ENCODE data around the gene PARVB.
"Not testable (repeated sequence)": the region's sequence is repeated elsewhere in the genome, so short reads cannot be mapped to it uniquely, and the experiment has no call there.

Gene PARVB

DNA sequence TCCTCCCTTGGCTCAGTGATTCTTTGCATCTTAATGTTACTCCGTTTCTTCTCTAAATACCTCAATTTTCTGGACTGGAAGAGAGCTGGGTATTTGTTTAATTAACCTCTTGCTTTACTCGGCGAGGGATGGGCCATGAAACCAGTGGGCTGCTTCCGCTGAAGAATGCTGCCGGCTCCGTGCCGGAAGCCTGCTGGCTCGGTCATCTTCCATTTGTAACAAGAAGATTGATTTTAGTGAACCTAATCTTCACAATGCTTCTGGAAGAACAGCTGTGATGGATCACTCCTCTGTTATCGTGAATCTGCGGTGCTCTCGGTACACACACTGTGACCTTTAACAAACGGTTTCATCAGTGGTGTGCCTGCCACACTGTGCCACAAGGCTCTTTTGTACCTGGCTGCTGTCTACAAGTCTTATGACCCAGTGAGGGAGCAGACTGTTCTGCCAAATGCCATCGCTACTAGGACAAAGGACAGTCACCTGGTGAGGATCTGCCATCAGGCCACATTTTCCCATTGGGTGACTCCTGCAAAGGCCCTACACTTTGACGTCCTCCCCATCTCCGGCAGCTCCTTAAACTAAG lies 25.3 kb upstream of the PARVB start:
- DNase-seq = no peak

DNA sequence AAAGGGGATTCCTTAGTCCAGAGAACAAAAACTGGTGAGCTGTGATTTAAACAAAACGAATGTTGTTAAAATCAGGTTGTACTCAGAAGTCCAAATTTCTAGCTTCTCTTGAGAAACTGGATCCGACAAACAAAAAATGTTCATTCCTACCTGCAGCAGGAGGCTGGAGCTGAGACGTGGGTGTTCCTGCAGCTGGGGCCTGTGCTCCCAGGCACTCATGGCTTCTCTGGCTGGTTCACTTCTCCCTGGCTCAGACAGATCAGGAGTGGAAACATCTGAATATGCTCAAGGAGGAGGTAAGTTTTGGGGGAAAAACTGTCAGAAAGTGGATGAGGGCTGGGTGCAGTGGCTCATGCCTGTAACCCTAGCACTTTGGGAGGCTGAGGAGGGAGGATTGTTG lies 24.7 kb upstream of the PARVB start:
- no peak for DNase-seq

DNA sequence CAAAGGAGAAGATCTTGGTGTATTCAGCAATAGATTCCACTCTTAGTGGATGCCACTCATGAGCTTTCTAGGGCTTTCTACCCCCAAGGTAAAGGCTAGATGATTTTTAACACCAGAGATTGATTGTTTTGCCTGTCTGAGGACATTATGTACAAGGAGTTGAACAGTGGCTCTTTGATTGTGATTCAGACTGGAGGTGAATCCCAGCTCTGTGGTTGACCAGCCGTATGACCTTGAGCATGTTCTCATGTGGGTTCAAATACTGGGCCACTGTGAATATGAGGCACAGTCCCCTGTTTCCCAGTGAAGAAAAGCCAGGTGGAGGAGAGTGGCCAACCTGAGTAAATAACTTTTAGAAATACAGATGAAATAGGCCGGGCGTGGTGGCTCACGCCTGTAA lies 24.0 kb upstream of the PARVB start:
- no peak for DNase-seq

DNA sequence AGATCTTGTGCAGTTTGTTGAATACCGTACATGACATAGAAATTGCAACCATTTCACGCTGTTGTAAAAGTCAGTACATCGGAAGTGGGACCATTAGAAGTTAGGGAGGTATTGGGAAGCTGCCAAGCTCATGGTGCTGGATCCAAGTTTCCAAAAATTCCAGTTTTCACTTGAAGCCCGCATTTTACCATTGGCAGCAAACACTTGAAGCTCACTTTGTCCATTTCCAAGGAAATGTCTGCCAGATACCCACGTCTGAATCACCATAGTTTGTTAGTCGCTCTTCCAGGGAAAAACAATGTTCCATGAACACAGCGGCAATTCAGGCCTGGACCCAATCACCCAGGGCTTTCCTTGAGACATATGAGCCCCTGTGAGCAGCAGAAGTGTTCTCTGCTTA lies 22.6 kb upstream of the PARVB start:
- DNase-seq = no peak

DNA sequence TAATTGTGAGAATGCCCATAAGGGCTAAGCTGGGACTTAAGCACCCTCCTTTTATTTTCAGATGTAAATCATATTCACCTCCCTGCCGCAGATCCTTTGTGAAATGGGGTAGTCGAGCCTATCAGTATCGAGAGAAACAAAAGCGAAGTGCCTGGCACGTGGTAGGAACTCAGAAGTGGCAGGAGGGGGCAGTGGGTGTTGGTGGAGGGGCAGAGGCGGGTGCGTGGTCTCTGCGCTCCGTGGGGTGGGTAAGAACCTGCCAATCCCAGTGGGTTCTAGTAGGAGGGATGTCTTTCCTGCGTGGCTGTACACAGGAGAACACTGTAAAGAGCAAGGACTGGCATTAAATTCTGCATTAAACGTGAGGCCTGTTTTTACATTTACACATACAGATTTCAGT lies 21.8 kb upstream of the PARVB start:
- no peak for DNase-seq

DNA sequence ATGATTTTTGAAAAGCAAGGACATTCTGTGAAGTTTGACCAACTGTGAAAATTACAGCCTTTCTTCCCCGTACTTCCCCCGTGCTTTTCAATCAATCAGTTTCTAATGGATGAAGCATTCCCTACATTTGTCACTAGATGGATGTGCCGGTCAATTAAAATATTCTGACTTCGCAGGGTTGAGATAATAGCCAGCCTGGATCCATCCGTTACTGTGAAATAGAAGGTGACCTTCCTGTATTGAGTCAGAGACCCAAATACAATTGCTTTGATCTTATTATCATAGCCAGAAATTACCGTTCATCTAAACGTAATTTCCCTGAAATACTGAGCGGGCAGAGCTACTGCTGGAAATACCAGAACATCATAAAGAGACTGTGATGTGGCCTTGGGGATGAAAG lies 21.1 kb upstream of the PARVB start:
- DNase-seq = no peak

DNA sequence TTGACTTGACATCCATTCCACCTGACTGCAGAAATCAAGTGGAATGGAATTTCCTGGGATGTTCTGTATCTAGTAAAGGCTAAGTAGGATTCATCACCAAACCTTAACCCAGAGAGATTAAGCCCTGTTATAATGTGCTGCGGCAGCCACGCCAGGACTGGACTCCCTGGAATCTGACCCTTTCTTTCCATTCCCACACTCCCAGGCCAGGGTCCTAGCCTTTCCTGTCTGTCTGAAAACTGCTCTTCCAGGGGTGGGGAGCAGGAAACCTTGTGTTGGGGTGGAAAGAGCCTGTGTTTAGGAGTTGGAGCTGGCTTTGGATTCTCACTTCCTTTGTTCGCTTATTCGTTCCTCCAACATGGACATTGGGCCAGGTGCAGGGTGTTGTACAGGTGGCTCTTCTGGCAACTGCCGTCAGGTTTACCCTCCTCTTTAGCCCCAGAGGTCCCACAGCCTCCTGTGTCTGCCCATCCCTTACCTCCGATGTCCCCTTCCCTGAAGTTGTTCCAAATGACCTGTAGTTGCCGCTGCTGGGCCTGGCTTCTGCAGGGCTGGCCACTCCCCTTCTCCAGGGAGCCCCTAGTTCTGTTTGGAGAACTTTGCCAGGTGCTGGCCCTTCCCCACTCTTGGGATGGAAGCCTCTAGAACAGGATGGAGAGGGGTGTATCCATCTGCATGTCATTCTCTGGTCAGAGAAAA lies 20.5 kb upstream of the PARVB start:
- DNase-seq = no peak

DNA sequence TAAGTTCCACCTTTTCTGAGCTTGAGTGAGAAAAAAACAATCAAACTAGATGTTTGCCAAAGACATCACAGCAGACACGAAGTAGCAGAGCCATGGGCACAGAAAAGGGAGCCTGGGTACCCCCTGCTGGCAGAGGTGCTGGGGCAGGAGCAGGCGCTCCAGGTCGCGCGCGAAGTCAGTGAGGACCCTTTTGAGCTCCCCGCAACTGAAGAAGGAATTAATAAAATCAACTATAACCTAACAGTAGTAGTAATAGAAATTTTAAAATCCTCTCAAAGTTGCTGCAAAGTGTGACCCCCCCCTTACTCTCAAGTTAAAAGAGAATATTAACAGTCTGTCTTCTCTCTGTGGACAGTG lies 20.0 kb upstream of the PARVB start:
- no peak for DNase-seq

DNA sequence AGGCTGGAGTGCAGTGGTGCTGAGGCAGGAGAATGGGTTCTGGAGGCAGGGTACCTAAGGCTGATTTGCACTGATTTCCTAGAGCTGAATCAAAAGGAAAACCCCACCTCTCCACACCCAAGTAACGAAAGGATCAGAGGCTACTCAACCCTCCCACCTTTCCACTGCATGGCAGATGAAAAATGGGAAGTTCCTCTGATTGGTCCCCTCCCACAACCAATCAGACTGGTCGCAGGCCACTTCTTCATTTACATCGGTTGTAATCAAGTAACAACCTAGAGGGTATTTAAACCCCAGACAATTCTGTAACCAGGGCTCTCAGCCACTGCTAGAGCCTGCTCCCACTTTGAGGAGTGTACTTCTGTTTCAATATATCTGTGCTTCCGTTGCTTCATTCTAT lies 18.6 kb upstream of the PARVB start:
- no peak for DNase-seq

DNA sequence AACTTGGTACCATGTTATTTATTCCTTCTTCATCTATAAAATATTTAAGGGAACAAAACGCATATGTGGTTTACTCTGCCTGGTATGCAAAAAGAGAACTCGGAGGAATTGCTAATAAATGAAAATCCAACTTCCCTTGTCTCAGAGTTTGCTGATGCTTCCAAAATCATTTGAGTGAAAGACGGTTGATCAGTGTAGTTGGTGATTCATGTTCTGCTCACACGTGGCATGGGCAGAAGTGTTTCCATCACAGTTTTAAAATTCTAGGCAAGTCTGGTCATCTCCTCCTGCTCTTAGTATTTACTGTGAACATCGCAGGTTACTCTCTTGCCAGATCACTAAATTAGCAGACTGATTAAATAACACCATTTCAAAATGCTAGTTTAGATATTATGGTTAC lies 11.9 kb upstream of the PARVB start:
- no peak for DNase-seq

DNA sequence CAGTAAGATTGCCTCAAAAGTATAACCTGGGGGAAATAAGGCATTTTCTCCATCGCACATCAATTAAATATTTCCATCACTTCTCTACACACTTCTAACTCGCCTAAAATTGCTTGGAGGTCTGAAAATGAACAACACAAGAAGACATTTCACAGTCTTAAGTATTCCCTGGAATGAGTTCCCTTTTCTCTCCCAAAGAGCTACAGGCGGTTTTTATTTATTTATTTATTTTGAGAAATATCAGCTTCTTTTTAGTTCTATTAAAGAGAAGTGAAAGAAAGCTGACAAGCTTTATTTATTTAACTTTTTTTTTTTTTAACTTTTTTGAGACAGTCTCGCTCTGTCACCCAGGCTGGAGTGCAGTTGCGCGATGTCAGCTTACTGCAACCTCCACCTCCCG lies 11.5 kb upstream of the PARVB start:
- no peak for DNase-seq

DNA sequence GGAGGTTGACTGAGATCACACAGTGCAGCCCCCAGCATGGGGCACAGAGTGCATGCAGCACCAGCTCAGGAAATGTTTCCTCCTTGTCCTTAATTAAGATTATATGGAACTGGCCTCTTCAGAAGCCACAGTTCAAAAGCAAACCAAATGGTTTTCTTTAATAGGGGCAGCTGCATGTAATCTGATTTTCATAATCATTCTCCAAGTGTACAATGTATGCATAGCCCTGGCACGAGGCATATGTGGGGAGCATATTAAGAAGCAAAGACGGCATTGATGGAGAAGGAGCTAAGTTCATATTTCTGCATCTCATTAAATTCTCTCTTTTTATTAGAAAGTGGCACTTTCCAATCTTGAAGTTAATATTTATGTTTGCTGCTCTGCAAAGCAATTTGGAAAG lies 9.9 kb upstream of the PARVB start:
- DNase-seq = no peak

DNA sequence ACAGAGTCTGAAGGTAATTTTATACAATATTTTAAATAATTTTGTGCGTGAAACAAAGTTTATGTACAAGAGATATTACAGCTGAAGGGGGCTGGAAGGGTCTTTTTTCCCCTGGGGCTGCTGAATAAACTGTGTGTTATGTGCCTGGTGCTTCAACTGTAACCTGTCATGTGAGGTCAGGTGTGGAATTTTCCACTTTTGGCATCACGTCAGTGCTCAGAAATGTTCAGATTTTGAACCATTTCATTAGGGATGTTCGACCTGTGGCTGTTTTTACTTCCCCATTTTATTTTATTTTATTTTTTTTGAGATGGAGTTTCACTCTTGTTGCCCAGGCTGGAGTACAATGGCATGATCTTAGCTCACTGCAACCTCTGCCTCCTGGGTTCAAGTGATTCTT lies 7.5 kb upstream of the PARVB start:
- not testable (repeated sequence) for DNase-seq

DNA sequence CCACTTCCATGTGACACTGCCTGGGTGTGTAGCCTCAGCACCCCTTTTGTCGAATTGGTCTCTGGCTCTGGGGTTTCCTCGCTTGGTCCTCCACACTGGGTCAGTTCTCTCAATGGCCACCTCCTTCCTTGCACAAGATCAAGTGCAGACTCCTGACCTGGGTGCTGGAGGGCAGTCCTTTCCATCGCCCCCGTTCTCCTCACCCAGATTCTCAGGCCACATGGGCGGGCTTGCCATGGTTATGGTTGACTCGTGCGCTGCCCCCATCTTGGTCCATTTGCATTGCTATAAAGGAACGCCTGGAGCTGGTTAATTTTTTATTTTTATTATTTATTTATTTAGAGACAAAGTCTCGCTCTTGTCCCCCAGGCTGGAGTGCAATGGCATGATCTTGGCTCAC lies 5.5 kb upstream of the PARVB start:
- DNase-seq = no peak

DNA sequence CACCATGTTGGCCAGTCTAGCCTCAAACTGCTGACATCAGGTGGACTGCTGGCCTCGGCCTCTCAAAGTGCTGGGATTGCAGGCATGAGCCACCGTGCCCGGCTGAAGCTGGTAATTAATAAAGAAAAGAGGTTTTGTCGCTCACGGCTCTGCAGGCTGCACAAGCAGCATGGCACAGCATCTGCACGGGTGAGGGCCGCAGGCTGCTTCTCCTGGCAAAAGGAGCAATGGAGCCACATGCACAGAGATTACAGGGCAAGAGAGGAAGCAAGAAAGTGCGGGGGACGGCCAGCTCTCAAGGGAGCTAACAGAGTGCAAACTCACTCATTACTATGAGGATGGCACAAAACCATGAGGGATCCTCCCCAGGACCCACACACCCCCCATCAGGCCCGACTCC lies 4.7 kb upstream of the PARVB start:
- DNase-seq = no peak

DNA sequence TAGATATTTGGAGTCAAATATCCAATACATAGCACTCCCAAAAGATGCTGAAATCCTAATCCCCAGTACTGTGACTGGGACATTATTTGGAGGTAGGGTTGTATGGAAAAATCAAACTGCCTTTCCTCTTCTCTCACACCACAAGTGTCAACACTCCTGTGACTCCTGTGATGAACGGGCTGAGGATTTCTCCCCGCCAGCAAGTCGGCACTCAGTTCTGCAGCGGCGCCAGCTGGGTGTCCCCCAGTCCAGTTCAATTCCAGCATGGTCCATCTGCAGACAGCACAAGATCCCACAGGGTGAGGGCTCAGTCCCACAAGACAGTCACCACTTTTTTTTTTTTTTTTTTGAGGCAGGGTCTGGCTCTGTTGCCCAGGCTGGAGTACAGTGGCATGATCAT lies 4.3 kb upstream of the PARVB start:
- DNase-seq = no peak

DNA sequence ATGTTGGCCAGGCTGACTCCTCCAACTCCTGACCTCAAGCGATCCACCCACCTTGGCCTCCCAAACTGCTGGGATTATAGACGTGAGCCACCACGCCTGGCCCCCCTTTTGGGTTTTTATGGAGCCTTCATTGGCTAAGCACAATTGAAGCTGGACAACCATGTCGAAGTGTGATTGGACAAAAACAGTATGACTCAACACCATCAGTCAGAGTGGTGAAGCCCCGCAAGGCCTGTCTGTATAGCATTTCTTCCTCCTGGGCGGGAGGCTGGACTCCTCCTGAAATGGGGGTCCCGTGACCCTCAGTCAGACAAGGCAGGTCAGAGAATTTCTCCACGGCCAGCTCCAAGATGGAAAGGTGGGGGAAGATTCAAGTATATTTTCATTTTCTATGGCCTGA lies 3.1 kb upstream of the PARVB start:
- no peak for DNase-seq

DNA sequence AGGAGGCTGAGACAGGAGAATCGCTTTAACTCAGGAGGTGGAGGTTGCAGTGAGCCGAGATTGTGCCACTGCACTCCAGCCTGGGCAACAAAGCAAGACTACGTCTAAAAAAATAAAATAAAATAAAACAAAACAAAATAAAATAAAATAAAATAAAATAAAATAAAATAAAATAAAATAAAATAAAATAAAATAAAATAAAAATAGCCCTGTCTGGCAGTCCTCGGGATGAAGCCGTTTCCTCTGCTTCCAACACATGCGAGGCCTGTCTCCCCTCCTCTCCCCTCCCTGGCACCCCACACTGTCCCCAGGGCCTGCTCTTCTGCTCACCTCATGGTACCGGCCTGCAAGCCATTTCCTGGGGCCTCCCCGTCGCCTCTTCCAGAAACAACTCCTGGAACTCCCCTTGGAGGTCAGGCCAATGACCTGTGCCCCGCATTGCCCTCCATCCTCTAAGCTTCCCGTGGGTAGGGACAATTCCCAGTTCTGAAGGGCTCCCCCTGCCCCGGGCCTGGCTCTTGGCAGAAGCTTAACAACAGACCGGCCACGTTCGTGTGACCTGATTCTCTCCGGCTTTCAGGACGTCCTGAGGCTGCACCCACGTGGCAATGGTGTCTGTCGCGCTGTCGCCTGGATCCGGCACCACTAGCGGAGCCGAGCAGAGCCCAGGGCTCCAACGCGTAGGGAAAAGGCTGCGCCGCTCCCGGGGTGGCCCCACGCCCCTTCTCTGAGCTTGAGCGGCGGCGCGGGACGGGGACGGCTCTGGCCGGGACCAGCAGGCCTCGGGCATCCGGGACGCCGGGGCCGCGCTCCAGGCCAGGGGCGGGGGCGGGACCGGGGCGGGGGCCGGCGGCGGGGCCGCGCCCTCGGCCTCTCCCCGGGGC lies 456 bp upstream of the PARVB start:
- peak; percentile 19 for DNase-seq

DNA sequence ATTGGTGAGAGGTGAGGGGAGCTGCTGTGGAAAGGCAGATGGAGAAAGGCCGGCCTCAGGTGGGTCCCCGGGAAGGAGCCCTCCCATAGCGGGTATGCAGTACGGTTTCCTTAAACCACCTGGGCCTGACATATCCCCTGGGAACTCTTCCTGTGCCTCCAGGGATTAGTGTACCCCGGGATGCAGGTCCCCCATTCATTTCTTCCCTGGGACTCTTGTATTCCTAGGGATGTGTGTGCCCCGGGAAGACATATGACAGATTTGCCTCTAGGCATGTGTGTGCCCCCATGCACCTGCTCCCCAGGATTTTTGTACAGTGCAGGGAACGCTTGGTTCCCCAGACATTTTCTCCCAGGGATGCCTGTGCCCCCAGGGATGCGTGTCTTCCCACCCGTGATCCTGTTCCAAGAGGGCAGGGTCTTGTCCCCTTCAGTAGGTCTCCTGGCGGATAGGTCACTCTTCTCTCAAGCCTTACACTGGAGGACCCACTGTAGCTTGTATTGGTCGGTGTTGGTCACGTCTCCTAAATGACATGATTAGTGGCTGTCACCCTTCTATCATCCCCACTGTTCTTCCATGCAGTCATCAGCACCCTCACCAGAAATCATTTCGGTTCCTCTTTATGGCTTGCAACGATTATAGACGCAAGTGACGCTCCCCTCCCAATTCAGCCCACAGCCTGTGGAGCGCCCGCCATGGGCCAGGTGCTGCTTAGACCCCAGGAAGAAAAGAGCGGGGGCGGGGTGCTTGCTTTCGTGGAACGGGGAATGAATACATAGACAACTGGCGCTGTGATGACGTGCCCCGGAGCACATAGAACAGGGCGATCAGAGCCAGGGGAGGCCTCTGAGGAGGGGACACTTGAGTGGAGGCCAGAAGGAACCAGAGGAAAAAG lies 1.3 kb downstream of the PARVB start:
- DNase-seq = peak; percentile 72

DNA sequence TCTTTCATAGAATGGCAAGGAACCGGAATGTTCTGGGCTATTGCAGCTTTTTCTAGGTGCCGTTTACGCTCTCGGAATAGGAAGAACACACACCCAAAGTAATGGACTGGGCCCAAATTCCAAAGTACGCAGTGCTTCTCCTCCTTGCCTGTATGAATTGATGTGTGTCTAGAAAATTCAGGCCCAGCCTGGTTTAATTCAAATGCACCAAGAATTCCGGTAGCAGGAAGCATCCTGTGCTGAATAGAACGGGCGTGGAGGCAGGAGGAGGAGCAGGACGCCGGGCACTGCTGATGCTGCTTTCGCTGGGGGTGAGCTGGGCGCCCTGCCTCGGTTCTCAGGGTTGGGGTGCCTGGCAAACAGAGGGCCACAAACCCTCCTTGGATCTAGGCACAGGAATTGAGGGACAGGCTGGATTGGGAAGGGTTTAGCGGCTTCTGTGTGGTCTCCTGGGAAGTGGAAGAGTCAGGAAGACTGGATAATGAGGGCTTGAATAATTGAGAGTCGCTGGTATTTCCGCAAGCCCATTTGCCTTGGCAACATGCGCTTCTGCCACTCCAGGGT lies 2.0 kb downstream of the PARVB start:
- DNase-seq = no peak

DNA sequence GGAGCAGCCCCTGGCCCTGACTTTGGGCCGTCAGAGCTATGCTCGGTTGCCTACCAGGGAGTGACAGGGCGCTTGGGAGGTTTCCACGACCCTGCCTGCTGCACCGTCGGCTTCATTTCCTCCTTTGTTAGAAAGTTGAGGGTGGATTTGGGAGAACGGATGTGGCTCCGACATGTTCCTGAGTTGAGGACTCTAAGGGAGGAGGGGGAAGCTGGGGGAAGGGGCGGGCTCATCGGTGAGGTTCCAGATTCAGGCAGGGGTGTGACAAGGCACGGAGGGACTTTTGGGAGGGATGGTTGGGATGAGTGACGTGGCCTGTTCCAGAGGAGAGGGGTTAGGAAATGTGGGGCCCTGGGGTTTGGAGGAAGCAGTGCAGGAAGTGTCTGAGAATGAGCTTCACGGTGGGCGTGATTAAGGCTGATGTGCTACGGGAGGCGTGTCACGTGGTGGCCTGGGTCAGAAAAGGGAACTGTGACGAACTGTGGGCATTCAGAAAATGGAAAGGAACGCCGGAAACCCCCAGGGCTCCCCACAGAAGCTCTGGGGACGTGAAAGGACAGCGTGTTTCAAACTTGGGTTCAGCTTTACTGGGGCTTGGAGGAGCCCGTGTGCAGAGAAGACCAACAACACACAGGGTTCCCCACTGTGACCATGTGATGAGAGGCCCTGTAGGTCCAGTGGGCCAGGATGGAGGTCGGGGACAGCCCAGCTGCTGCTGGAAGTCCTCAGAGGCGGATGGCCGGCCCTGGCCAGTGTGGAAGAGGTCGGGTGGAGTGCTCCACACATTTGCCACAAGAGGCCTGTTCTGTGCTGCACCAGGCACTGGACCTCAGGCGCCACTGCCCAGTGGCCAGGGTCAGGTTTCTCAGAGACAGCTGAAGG lies 2.8 kb downstream of the PARVB start:
- peak; percentile 88 for DNase-seq

DNA sequence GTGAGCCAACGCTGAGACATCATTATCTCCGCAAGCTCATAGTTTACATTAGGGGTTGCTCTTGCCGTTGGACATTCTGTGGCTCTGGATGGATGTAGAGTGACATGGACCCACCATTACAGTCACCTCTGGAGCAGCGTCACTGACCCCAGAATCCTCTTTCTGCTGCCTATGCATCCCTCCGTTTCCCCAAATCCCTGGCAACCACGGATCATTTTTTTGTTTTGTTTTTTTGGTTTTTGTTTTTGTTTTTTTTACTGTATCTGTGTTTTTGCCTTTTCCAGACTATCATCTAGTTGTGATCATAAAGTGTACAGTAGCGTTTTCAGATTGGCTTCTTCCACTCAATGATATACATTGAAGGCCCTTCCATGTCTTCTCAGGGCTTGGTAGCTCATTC lies 4.0 kb downstream of the PARVB start:
- no peak for DNase-seq
